GM12874 (cell line): Measurements from ENCODE around the gene CDH4.

Experiments
- CTCF ChIP-seq: IDR thresholded peaks from 2 replicates; pipeline ENCODE4 v1.5.1; 2011; ENCODE audit warnings: low read depth, mild to moderate bottlenecking, control low read depth, low read length, moderate library complexity; ENCODE audit not compliant: insufficient read depth

CDH4 gene

GRCh38 chr20:61869750-61870507 is 617.9 kb downstream of the CDH4 start:
- TF ChIP-seq CTCF, result no peak

- TF ChIP-seq CTCF, result no peak
Measured at GRCh38 chr20:61871160-61871559, 619.1 kb downstream of the CDH4 start.

GRCh38 chr20:61871913-61872312 is 619.9 kb downstream of the CDH4 start:
- no peak for TF ChIP-seq CTCF

GRCh38 chr20:61872371-61872900 is 620.4 kb downstream of the CDH4 start:
- no peak for TF ChIP-seq CTCF

- TF ChIP-seq CTCF, result no peak
Measured at GRCh38 chr20:61873651-61874420, 621.8 kb downstream of the CDH4 start.

- TF ChIP-seq CTCF, result no peak
Measured at GRCh38 chr20:61874421-61875068, 622.5 kb downstream of the CDH4 start.
